ENCODE measurements around the gene NRDC. TPM values are rescaled to one million over a fixed set of nuclear protein-coding genes. Genes with fewer than 3 reads are reported as not detected.

Gene NRDC
- 98.4 and 141 TPM in 2 replicates for total RNA-seq (ENCODE audit: low replicate concordance)

GRCh38 chr1:51878616-51879336 lies at the start of gene NRDC:
TSS of gene NRDC (minus strand) at chr1:51878727. CDS start at chr1:51878615, 112 bp downstream.
- peak; percentile 100 for DNase-seq (ENCODE audit: low spot score)
- peaks cover 16% of the 10 kb centered on the region for H3K4me1 ChIP-seq
- peak within 1 kb of the TSS; percentile 95 for H3K9ac ChIP-seq
- H3K27ac ChIP-seq: peak within 1 kb of the TSS; percentile 95
- H3K79me2 ChIP-seq (ENCODE audit: low read depth): peaks cover 47% of the 10 kb centered on the region
- TF ChIP-seq CTCF (IDR thresholded peaks at IDR 0.05) (no peak), EZH2 (IDR thresholded peaks at IDR 0.05) (no peak), EZH2phosphoT487 (IDR thresholded peaks at IDR 0.05) (no peak)
- peak within 1 kb of the TSS; percentile 94 for H2AFZ ChIP-seq (replicated peaks)
- Mint-ChIP-seq H3K36me3 (peaks cover 4% of the 10 kb centered on the region), H3K4me1 (peaks cover 20% of the 10 kb centered on the region), H3K4me3 (no peak within 1 kb of the TSS), H3K27ac (no peak within 1 kb of the TSS), H3K9me3 (no peaks in the 10 kb centered on the region), H3K27me3 (ENCODE audit: insufficient read depth, low read depth) (peaks cover 7% of the 10 kb centered on the region)
- H3K27me3 ChIP-seq: peaks cover 19% of the 10 kb centered on the region
- H4K20me1 ChIP-seq (ENCODE audit: low read depth): peaks cover 11% of the 10 kb centered on the region
- peaks cover 11% of the 10 kb centered on the region for H3F3A ChIP-seq (ENCODE audit: low read depth)
- no peaks in the 10 kb centered on the region for H3K9me3 ChIP-seq (ENCODE audit: low read depth)
- H3K36me3 ChIP-seq: no peaks in the 10 kb centered on the region
- H3K4me3 ChIP-seq: peak within 1 kb of the TSS; percentile 86
- H3K4me2 ChIP-seq: peak within 1 kb of the TSS; percentile 83

- no peaks in the 10 kb centered on the region for H3K36me3 ChIP-seq
- H3K9me3 Mint-ChIP-seq: no peaks in the 10 kb centered on the region
- no peaks in the 10 kb centered on the region for H3K79me2 ChIP-seq (ENCODE audit: low read depth)
- no peak overlapping the region for H2AFZ ChIP-seq (replicated peaks)
- peaks cover 9% of the 10 kb centered on the region for H3K4me1 Mint-ChIP-seq
- peaks cover 6% of the 10 kb centered on the region for H3K27me3 Mint-ChIP-seq (ENCODE audit: insufficient read depth, low read depth)
- DNase-seq (ENCODE audit: low spot score): no peak
- no peak overlapping the region for H3K4me3 Mint-ChIP-seq
- TF ChIP-seq CTCF (IDR thresholded peaks at IDR 0.05) (no peak), EZH2 (IDR thresholded peaks at IDR 0.05) (no peak), EZH2phosphoT487 (IDR thresholded peaks at IDR 0.05) (no peak)
- no peaks in the 10 kb centered on the region for H4K20me1 ChIP-seq (ENCODE audit: low read depth)
- H3K27me3 ChIP-seq: no peaks in the 10 kb centered on the region
- H3K4me1 ChIP-seq: peaks cover 6% of the 10 kb centered on the region
- H3K27ac ChIP-seq: no peak overlapping the region
- H3K4me2 ChIP-seq: no peak overlapping the region
- no peak overlapping the region for H3K4me3 ChIP-seq
- no peaks in the 10 kb centered on the region for H3K9me3 ChIP-seq (ENCODE audit: low read depth)
- H3F3A ChIP-seq (ENCODE audit: low read depth): no peaks in the 10 kb centered on the region
- no peak overlapping the region for H3K27ac Mint-ChIP-seq
- no peak overlapping the region for H3K9ac ChIP-seq
- H3K36me3 Mint-ChIP-seq: peaks cover 3% of the 10 kb centered on the region
Observed at GRCh38 chr1:51927029-51927428, 48.5 kb upstream of the NRDC start.

- Histone ChIP-seq H3K27me3 (no peaks in the 10 kb centered on the region), H2AFZ (replicated peaks) (no peak overlapping the region), H3K9me3 (ENCODE audit: low read depth) (no peaks in the 10 kb centered on the region), H4K20me1 (ENCODE audit: low read depth) (no peaks in the 10 kb centered on the region), H3K9ac (no peak overlapping the region), H3K4me1 (peaks cover 8% of the 10 kb centered on the region), H3K4me3 (no peak overlapping the region), H3F3A (ENCODE audit: low read depth) (no peaks in the 10 kb centered on the region), H3K36me3 (no peaks in the 10 kb centered on the region), H3K79me2 (ENCODE audit: low read depth) (no peaks in the 10 kb centered on the region), H3K4me2 (no peak overlapping the region), H3K27ac (no peak overlapping the region)
- Mint-ChIP-seq H3K4me1 (peaks cover 12% of the 10 kb centered on the region), H3K27me3 (ENCODE audit: insufficient read depth, low read depth) (peaks cover 11% of the 10 kb centered on the region), H3K27ac (no peak overlapping the region), H3K4me3 (no peak overlapping the region), H3K36me3 (peaks cover 2% of the 10 kb centered on the region), H3K9me3 (no peaks in the 10 kb centered on the region)
- peak; percentile 61 for DNase-seq (ENCODE audit: low spot score)
- TF ChIP-seq EZH2 (IDR thresholded peaks at IDR 0.05) (no peak), CTCF (IDR thresholded peaks at IDR 0.05) (peak; percentile 57), EZH2phosphoT487 (IDR thresholded peaks at IDR 0.05) (no peak)
Observed at GRCh38 chr1:51926171-51926812, 47.8 kb upstream of the NRDC start.
